Astrocyte of the spinal cord (primary cell): Measurements from ENCODE around the gene CCR5AS.
"Not testable (repeated sequence)": the region's sequence is repeated elsewhere in the genome, so short reads cannot be mapped to it uniquely, and the experiment has no call there.

Experiments used
- DNase-seq: peaks from one replicate; pipeline ENCODE4 v3.0.0; 2011; ENCODE audit warnings: low read depth, low spot score
- H3K4me3 ChIP-seq: 2 replicates; pipeline ENCODE4 v1.5.1; 2011; ENCODE audit warnings: low read depth, mild to moderate bottlenecking, low read length, moderate library complexity
- CTCF ChIP-seq: IDR thresholded peaks from 2 replicates; pipeline ENCODE4 v1.5.1; 2012; ENCODE audit warnings: low read depth, mild to moderate bottlenecking, low read length, inconsistent platforms
- in situ Hi-C: cut with HindIII; loops from 2 replicates; pipeline ENCODE4 v1.10.0; 2017; ENCODE audit warnings: low sequenced_read_pairs

CCR5AS gene

GRCh38 chr3:46427916-46428833 lies 21.3 kb upstream of the CCR5AS start:
- no peak for DNase-seq
- in situ Hi-C loops, result no loop called here
- H3K4me3 ChIP-seq, result no peak overlapping the region
- no peak for TF ChIP-seq CTCF

- H3K4me3 ChIP-seq, in situ Hi-C loops, DNase-seq: not testable (repeated sequence)
Observed at GRCh38 chr3:46427404-46427803, 20.5 kb upstream of the CCR5AS start.

DNA sequence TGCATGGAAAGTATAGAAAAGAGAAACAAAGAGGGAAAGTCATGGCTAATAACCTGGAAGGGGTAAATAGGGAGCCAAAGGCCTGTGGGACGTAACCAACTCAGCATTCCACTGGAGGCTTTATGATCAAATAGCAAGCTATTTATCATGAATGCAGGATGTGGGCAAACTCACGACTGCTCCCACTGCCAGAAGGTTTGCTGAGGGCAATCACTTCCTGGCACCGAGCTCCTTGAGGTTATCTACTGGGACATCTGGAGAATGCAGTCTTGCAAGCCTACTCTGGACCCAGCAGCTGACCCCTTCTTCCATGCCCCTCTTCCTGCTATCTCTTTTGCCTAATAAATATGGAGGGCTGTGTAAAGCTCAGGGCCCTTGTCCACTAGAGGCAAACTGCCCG lies 19.6 kb upstream of the CCR5AS start:
- in situ Hi-C loops, DNase-seq: not testable (repeated sequence)

DNA sequence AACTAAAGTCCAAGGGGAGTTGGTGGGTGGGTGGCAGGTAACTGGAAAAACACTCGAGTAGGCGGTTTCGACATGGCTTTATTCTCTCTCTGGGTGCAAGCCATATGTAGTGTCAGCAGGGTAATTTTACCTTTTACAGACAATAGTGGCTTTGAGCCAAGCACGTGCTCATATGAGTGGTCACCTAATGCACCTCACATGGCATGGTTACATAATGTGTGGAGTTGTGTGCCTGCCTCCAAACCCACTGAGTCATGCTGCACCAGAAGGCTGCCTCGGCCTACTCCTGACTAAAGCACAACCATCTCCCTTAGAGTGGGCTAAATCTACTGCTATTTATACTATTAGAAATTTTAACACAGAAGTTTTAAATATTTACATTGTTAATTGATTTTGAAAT lies 16.7 kb upstream of the CCR5AS start:
- TF ChIP-seq CTCF, result no peak
- in situ Hi-C loops, result no loop called here
- H3K4me3 ChIP-seq, result no peak overlapping the region
- DNase-seq, result no peak

More for the DNA sequence above, 19.6 kb upstream of the CCR5AS start:
- not testable (repeated sequence) for H3K4me3 ChIP-seq

GRCh38 chr3:46422617-46423016 lies 15.8 kb upstream of the CCR5AS start:
- no peak for TF ChIP-seq CTCF
- no peak for DNase-seq
- in situ Hi-C loops, result no loop called here
- H3K4me3 ChIP-seq, result no peak overlapping the region

DNA sequence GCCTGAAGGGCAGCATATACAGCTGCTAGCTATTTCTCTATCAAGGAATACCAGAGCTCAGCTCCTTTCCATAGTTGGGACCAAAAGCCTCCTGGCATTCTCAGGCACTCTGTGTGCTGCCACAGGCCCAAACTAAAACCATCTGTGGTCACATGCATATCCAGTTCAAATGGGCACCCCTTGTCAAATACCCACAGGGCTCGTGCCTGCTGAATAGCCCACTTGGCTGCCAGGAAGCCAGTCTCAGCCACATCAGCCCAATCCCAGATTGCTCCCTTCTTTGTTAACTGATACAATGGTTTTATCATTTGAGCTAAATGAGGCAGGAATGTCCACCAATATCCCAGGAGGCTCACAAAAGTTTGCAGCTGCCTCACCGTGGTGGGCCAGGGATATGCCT lies 14.1 kb upstream of the CCR5AS start:
- no peak overlapping the region for H3K4me3 ChIP-seq
- no peak for TF ChIP-seq CTCF
- DNase-seq, result no peak
- in situ Hi-C loops, result no loop called here

DNA sequence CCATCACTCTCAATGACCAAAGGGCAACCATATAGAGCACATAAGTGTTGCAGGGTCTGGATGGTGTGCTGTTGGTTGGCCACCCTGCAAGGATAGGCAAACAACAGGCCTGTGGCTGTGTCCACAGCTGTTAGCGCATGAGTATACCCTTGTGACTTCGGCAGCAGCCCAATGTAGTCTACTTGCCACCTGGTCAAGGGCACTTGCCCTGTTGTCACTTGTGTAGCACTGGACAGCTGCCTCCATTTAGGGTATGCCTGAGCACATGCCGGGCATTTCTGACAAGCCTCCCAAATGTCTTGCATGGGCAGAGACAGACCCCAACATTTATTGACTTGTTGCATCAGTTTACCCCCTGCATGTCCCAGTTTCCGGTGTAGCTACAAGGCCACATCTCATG lies 12.9 kb upstream of the CCR5AS start:
- in situ Hi-C loops, result no loop called here
- no peak for DNase-seq
- H3K4me3 ChIP-seq, result no peak overlapping the region
- TF ChIP-seq CTCF, result no peak
